SU-DHL-6 (cell line): ENCODE results near the gene PRKACA.

Source experiments
- EZH2phosphoT487 ChIP-seq: fragments of 200-600 bp; sonication (generic), shearing (Covaris generic); conservative IDR thresholded peaks from 2 replicates; pipeline ENCODE4 v1.6.1; 2018; ENCODE audit warnings: mild to moderate bottlenecking, antibody characterized with exemption, low read length, moderate library complexity, mixed read lengths
- TF ChIP-seq, protein P1 (sequence below): fragments of 200-600 bp; sonication (generic); IDR thresholded peaks from one replicate; pipeline ENCODE4 v1.5.1; 2017; ENCODE audit warnings: antibody characterized with exemption, mild to moderate bottlenecking, low read length, moderate library complexity; ENCODE audit not compliant: insufficient read depth, poor library complexity, severe bottlenecking

DNA sequence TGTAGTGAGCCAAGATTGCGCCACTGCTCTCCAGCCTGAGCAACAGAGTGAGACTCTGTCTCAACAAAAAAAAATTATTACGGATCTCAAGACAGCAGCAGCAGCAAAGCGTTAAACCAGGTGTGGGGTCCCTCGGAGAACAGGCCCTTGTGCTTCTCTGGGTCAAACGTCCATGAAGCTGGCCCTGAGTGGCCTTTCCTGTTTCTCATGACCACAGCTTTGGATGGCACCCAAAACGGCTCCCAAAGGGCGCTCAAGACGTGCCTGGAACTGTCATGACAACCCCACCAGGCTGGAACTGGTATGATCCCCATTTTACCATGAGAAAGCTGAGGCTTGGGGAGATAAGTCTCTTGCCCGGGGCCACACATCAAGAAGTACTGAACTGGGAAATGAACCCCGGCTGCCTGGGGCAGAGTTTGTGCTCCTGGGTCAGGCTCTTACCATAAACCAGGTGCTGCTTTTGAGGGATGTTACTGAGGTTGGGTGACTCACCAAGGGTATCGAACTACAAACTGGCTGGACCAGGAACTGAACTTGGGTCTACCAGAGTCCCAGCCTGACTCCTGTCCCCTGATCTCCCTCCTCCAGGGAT lies 15.4 kb downstream of the PRKACA start:
- TF ChIP-seq, protein P1, sequence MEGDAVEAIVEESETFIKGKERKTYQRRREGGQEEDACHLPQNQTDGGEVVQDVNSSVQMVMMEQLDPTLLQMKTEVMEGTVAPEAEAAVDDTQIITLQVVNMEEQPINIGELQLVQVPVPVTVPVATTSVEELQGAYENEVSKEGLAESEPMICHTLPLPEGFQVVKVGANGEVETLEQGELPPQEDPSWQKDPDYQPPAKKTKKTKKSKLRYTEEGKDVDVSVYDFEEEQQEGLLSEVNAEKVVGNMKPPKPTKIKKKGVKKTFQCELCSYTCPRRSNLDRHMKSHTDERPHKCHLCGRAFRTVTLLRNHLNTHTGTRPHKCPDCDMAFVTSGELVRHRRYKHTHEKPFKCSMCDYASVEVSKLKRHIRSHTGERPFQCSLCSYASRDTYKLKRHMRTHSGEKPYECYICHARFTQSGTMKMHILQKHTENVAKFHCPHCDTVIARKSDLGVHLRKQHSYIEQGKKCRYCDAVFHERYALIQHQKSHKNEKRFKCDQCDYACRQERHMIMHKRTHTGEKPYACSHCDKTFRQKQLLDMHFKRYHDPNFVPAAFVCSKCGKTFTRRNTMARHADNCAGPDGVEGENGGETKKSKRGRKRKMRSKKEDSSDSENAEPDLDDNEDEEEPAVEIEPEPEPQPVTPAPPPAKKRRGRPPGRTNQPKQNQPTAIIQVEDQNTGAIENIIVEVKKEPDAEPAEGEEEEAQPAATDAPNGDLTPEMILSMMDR, result no peak
- TF ChIP-seq EZH2phosphoT487, result no peak
